NCI-H146 (cell line): ENCODE measurements around the gene MPDU1.
A peak's percentile ranks its signal among the peaks of the same experiment; 100 is the strongest.
"Not testable (repeated sequence)": the region's sequence is repeated elsewhere in the genome, so short reads cannot be mapped to it uniquely, and the experiment has no call there.

Source experiments
- DNase-seq: peaks from one replicate; lab custom pipeline; 2025; lab: John Stamatoyannopoulos, UW

The MPDU1 gene

GRCh38 chr17:7580604-7581575, 2.8 kb upstream of the MPDU1 start:
- no peak for DNase-seq

GRCh38 chr17:7582396-7583252, 1.0 kb upstream of the MPDU1 start:
- peak; percentile 41 for DNase-seq

DNA sequence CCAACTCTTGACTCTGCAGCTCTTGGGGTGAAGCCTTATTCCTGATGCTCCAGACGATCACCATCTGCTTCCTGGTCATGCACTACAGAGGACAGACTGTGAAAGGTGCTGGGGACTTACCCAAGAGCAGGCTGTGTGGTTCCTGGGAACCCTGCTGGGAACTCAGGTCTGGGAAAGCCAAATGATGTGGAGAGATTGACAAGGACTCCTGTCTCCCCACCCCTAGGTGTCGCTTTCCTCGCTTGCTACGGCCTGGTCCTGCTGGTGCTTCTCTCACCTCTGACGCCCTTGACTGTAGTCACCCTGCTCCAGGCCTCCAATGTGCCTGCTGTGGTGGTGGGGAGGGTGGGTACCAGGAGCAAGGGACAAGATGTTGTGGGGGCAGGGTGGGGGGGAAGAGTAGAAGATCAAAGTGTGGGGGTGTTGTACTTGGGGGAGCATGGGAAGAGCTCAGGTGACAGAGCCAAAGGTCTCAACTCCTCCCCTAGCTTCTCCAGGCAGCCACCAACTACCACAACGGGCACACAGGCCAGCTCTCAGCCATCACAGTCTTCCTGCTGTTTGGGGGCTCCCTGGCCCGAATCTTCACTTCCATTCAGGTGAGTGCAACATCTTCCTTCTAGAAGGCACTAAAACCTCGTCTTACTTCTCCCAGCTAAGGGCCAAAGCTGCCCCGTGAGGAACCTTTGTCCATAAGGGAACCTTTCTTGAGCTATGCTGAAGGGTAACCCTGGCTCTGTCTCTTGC, 3.2 kb downstream of the MPDU1 start:
- no peak for DNase-seq

- DNase-seq = no peak
These were observed 3.9 kb downstream of the MPDU1 start for GRCh38 chr17:7587420-7588151.

GRCh38 chr17:7588553-7589203, 5.0 kb downstream of the MPDU1 start:
- DNase-seq = no peak

DNA sequence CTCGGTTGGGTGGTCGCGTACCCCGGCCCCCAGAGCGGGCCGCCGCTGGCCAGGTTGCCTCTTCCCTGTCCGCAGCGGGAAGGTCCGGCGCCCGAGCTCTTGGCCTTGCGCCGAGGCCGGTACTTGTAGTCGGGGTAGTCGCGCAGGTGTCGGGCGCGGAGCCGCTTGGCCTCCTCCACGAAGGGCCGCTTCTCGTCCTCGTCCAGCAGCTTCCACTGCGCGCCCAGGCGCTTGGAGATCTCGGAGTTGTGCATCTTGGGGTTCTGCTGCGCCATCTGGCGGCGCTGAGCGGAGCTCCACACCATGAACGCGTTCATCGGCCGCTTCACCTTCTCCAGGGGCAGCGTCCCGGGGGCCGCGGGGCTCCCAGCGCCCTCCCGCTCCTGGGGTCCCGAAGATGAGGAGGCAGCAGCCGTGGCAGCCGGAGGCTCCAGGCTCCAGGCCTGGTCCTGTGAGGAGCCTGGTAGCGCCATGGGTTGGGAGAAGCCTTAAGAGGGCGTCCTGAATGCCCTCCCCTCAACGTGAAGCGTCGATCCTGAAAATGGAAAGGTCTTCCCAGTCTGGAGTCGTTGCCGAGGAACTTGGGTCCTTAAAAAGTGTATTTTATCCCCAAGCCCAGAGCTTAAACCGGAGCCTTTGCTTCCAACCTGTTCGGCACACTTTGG, 5.7 kb downstream of the MPDU1 start:
- DNase-seq = no peak

GRCh38 chr17:7589891-7590691, 6.4 kb downstream of the MPDU1 start, which contains the start of gene SOX15:
Gene SOX15 (minus strand): TSS chr17:7590094. CDS start chr17:7589676, 418 bp downstream.
- peak; percentile 10 for DNase-seq

DNA sequence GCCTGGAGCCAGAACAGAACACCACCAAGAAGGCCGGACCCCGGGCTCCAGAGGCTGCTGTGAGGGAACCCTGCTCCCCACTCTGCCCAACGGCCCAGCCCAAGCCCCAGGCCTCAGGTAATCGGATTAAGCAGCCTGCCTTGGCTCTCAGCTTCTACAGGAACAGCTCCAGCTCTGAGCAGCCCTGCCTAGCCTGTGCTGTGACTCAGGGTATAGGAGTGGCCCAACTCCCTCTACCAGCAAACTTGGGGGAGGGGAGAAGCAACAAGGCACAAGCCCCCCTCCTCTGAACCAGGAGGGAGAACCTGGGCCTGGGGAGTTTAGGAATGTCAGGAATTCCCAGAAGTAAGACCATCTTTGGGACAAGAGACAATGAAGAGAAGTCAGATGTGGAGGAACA, 7.1 kb downstream of the MPDU1 start:
- no peak for DNase-seq

DNA sequence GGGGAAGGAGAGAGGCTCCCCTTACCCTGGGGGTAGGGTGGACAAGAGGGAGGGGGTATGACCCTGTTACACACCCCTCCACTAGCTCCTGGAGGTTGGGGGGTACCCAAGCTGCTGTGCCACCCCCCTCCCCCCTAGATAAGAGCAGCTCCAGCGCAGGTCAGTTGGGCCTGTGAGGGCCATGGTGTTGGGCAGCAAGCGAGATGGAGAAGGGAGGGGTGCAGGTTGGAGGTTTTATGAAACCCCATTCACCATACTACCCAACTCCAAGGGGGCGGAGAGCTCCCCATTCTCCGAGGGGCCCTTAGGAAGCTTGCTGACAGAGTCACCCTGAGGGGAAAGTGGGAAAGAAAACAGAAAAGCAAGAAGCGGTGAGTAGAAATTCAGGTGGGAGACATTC, 7.9 kb downstream of the MPDU1 start:
- DNase-seq = no peak

GRCh38 chr17:7592422-7593021, 8.9 kb downstream of the MPDU1 start:
- no peak for DNase-seq

- DNase-seq = no peak
These were observed 9.6 kb downstream of the MPDU1 start for GRCh38 chr17:7593296-7593695.

- DNase-seq = not testable (repeated sequence)
These were observed 13.9 kb downstream of the MPDU1 start for GRCh38 chr17:7597561-7597960.

DNA sequence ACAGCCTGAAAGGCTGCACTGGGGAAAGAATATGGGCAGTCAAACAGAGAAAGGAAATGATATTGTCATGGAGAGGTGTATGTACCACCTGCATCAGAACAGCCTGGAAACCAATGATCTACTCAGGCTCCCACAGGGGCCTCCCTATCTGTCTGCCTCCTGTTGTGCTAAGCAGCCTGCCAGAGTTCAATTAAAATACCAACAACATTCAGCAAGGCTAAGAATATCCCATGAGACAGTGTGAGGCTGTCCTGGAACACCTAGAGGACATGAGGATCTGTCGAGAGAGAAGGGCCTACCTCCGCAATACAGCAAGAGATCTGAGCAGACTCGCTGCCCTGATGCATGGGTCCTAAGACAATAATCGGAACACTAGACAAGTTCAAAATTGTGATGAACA, 22.6 kb downstream of the MPDU1 start:
- no peak for DNase-seq

GRCh38 chr17:7610641-7611040, 27.0 kb downstream of the MPDU1 start:
- DNase-seq = no peak

DNA sequence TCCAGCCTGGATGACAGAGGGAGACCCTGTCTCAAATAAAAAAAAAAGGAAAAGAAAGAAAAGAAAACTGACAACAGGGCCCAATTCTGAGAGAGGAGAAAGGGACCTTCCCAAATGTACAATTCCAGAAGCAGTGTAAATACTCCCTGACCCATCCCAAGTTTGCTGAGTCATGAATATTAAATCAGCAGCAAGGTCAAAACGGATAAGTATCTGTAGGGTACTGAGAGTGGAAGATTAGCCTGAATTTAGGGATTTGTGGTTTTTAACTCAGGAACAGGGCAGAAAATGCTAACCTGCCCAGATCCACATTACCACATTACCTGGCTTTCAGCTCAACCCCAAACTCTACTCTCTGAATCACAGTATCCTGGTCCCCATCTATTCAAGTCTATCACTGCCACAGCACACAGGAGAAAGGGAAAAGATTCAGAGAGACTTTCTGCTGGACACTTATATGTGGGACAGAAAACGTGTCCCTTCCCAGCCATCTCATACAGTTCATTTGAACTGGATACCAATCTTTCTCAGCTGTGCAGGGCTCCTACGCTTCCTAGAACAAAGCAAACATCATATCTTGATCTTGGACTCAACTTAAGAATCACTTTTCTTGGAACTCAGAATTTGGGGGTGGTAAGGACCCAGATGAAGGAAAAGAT, 28.1 kb downstream of the MPDU1 start:
- DNase-seq = no peak

DNA sequence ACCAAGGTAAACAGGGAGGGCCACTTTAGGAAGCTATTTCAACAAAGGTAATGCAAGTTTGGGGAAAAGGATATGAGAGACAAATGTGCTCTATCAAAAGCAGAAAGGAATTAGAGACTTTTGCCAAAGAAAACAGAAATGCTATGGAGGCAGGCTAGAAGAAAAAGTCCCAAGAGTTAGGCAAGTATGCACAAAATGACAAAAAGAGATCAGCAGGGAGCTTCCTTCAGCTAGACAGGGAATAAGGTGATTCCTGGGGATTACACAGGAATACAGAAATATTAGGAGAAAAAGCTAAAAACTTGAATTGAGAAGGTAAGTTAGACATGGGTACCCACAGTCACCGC, 28.6 kb downstream of the MPDU1 start:
- DNase-seq = no peak

DNA sequence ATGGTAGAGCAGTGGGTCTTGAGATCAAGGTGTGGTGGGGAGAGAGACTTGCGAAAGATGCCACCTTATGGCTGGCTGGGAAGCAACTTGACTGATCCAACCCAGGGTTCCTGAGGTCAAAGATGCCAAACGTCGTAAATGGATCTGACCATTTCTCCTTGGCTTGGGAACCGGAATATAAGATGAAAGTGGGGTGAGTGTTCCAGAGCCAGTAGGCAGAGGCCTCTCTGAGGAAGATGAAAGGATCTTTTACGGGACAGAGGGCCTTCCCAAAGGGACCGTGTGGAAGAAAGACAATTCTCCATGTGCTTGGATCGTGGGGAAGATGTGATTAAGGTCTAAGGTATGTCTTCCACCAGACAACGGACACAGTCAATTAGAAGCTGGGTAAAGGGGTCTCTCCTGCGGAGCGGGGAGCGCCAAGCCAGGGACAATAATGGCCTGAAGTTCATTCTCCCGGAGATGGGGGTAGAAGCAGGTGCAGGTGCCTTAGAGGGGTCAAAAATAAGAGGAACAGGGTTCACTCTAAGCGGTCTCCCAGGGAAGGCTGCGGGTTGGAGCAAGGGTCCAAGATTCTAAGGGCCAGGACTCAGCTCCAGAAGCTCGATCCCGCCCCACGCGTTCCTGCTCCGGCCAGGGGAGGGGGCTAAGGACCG, 30.2 kb downstream of the MPDU1 start:
- no peak for DNase-seq
